ENCODE results near the gene ARID5B. TPM values are rescaled to one million over a fixed set of nuclear protein-coding genes. Genes with fewer than 3 reads are reported as not detected.

Gene ARID5B
- total and polyA plus RNA-seq, 7 donors: 8.5 to 166 (median 75.9) TPM

- peak overlapping the region; percentile 44 for H3K27ac ChIP-seq
Measured at GRCh38 chr10:61898435-61898778, 3.1 kb upstream of the ARID5B start.

GRCh38 chr10:61899069-61899531 lies 2.4 kb upstream of the ARID5B start:
- WGBS, 3 donors: 61 to 74% (median 66%) methylated on average over 7 of the region's 7 CpGs
- Histone ChIP-seq H3K4me1 (peaks cover 20% of the 10 kb centered on the region), H3K27ac (peak overlapping the region; percentile 83), H3K9me3 (no peaks in the 10 kb centered on the region), H3K27me3 (ENCODE audit: insufficient read depth in 3 of 3, low read length in 2 of 3) (no peaks in the 10 kb centered on the region), H3K36me3 (ENCODE audit: insufficient read depth in 1 of 2, low read depth in 1 of 2) (no peaks in the 10 kb centered on the region), H3K4me3 (peak overlapping the region; percentile 98)
- intact Hi-C loops (cut with DNase I): loop anchor here (2.0 to 10.0 kb wide), 4 partner anchors 136 to 348 kb away; no protein-coding TSS in a partner anchor
- DNase-seq: no peak
- no peak for ATAC-seq
- no peak for TF ChIP-seq CTCF (IDR thresholded peaks at IDR 0.05)

More at GRCh38 chr10:61898435-61898778, 3.1 kb upstream of the ARID5B start:
- Histone ChIP-seq H3K4me1 (peaks cover 20% of the 10 kb centered on the region), H3K4me3 (no peak overlapping the region), H3K9me3 (no peaks in the 10 kb centered on the region), H3K27me3 (ENCODE audit: insufficient read depth in 3 of 3, low read length in 2 of 3) (no peaks in the 10 kb centered on the region), H3K36me3 (ENCODE audit: insufficient read depth in 1 of 2, low read depth in 1 of 2) (no peaks in the 10 kb centered on the region)
- DNase-seq (no peak), ATAC-seq (no peak)
- 29 to 50% (median 32%) methylated on average over 2 of the region's 2 CpGs for WGBS, 3 donors
- no peak for TF ChIP-seq CTCF (IDR thresholded peaks at IDR 0.05)
- intact Hi-C loops (cut with DNase I): loop anchor here (2.0 to 10.0 kb wide), 4 partner anchors 136 to 349 kb away; no protein-coding TSS in a partner anchor

- no peak for TF ChIP-seq CTCF (IDR thresholded peaks at IDR 0.05)
- ATAC-seq (no peak), DNase-seq (no peak)
- peak overlapping the region; percentile 98 for H3K4me3 ChIP-seq
- intact Hi-C loops (cut with DNase I): loop anchor here (2.0 to 10.0 kb wide), 4 partner anchors 135 to 348 kb away; no protein-coding TSS in a partner anchor
- H3K27me3 ChIP-seq (ENCODE audit: insufficient read depth in 3 of 3, low read length in 2 of 3): no peaks in the 10 kb centered on the region
- H3K9me3 ChIP-seq: no peaks in the 10 kb centered on the region
- 14 to 26% (median 18%) methylated on average over 7 of the region's 7 CpGs for WGBS, 3 donors
- no peaks in the 10 kb centered on the region for H3K36me3 ChIP-seq (ENCODE audit: insufficient read depth in 1 of 2, low read depth in 1 of 2)
- H3K4me1 ChIP-seq: peaks cover 25% of the 10 kb centered on the region
- H3K27ac ChIP-seq: peak overlapping the region; percentile 83
Measured at GRCh38 chr10:61899663-61899996, 1.9 kb upstream of the ARID5B start.

- H3K4me3 ChIP-seq: peak overlapping the region; percentile 98
- ATAC-seq (peak in 3 of 4 donors; percentile 33 to 56 (median 55)), DNase-seq (peak; percentile 48 to 74)
- no peaks in the 10 kb centered on the region for H3K27me3 ChIP-seq (ENCODE audit: insufficient read depth in 3 of 3, low read length in 2 of 3)
- no peak for TF ChIP-seq CTCF (IDR thresholded peaks at IDR 0.05)
- H3K9me3 ChIP-seq: no peaks in the 10 kb centered on the region
- intact Hi-C loops (cut with DNase I): loop anchor here (2.0 to 10.0 kb wide), 7 partner anchors 92 to 347 kb away; no protein-coding TSS in a partner anchor
- H3K4me1 ChIP-seq: peaks cover 29% of the 10 kb centered on the region
- H3K36me3 ChIP-seq (ENCODE audit: insufficient read depth in 1 of 2, low read depth in 1 of 2): no peaks in the 10 kb centered on the region
- H3K27ac ChIP-seq: peak overlapping the region; percentile 83
- WGBS, 3 donors: 0 to 1% (median 0%) methylated on average over 25 of the region's 25 CpGs
Measured at GRCh38 chr10:61899997-61900828, 1.3 kb upstream of the ARID5B start.

Measured in psoas muscle (tissue), 8 donors.